ENCODE measurements around the gene UHRF1.
A peak's percentile ranks its signal among the peaks of the same experiment; 100 is the strongest.

The UHRF1 gene

DNA sequence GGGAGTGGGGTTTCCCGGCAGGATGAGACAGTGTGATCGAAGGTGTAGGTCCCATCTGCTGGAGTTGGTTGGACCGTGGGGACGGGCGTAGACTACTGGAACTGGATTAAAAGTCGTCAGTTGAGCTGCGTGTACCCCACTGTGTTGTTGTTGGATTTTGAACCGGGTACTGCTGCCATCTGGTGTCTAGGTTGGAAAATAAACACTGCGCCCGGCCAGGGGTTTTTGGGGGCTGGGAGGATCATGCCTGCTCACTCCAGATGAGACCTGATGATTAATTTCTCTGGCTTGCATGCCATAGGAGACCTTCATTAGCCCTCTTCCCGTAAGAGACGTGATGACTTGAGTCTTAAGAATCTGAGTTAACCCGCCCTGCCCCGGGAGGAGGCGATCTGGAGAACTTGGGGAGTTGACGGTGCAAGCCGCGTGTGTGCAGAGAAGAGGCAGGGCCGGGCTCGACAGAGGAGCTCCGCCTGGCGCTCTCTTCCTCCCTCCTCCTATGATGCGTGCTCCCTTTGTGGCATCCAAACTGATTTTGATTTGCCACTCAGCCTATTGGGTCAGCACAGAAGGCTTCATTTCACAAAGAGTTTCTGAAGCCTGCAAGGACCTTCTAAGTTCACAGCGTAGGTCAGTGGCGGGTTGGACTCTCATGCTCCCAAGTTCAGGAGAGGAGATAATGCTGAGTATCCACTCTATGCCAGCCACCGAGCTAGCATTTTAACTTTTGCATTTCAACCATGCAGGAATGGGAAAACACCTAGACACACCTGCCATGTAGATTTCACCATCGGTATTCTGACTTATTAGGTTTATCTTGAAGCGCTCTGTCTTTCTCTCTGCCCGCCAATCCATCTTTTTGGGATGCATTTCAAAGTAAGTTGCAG is 2.7 kb downstream of the UHRF1 start:
- peak; percentile 60 for TF ChIP-seq CTCF (IDR thresholded peaks at IDR 0.05; ENCODE audit: control insufficient read depth, extremely low read depth, insufficient read depth)
- no peak for DNase-seq (ENCODE audit: low read depth)
- no peak overlapping the region for H3K4me3 ChIP-seq (ENCODE audit: low read depth, low read length)

DNA sequence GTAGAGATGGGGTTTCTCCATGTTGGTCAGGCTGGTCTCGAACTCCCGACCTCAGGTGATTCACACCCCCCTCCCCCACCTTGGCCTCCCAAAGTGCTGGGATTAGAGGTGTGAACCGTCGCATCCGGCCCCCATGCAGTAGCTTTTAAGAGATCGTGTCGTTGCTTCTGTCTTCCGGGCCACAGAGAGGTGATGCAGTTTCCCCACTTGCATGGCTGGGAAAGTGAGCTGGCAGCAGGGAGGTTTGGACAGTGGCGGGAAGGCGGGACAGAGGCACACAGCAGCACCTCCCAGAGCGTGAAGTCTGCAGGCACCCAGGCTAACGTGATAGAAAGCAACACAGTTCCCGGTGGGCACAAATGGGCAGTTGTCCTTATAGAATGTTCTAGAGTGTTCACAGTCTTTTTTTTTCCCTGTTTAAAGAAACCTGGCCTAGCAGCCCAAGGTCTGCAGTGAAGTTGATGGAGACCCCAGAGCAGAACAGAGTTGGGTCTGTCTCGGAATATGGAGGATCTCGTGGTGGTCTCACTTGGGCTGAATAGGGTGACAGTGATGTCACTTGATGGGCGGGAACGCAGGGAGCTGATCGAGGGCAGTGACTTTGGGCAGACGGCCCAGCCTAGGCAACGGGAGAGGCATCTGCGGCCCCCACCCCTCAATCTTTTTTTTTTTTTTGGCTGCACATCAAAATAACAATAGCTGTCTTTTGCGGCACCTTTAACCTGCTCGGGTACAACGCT is 4.9 kb downstream of the UHRF1 start:
- no peak overlapping the region for H3K4me3 ChIP-seq (ENCODE audit: low read depth, low read length)
- no peak for TF ChIP-seq CTCF (IDR thresholded peaks at IDR 0.05; ENCODE audit: control insufficient read depth, extremely low read depth, insufficient read depth)
- no peak for DNase-seq (ENCODE audit: low read depth)

- TF ChIP-seq CTCF (IDR thresholded peaks at IDR 0.05; ENCODE audit: control insufficient read depth, extremely low read depth, insufficient read depth) = no peak
- no peak overlapping the region for H3K4me3 ChIP-seq (ENCODE audit: low read depth, low read length)
- peak; percentile 89 for DNase-seq (ENCODE audit: low read depth)
Measured at GRCh38 chr19:4914736-4915501, 5.6 kb downstream of the UHRF1 start.

DNA sequence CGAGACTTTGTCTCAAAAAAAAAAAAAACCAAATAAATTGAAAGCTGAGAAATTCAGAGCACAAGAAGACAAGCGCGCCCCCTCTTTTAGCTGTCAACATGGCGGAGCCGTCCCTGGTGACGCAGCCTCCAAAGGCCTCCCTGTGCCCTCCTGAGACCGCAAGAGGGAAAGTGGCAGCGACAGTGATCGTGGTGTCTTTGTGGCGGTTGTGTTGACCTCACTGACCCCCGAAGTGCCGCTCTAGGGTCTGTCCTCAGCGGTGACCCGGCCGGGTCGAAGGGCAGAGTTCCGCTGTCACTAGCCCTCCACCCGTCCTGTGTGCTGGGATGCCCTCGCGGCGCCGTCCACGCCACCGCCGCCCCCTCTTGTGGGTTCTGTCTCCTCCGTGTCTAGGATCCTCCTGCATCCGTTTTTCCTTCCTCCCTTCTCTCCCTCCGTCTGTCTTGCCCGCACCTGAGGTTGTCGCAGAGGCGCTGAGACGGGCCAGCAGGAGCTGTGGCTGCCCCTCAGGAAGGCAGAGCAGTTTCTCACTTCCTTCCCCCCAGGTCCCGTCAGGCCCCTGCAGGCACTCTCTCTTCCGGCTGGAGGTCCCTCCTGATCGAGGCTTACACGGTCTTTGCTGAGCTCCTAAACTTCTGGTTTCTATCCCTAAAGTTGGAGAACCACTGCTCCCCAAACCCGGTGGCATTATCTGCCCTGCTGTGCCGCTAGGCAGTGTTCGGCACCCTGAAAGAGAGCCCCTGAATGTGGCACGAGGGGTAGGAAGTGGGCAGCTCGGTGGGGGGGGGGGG is 7.2 kb downstream of the UHRF1 start:
- H3K4me3 ChIP-seq (ENCODE audit: low read depth, low read length) = no peak overlapping the region
- TF ChIP-seq CTCF (IDR thresholded peaks at IDR 0.05; ENCODE audit: control insufficient read depth, extremely low read depth, insufficient read depth) = no peak
- DNase-seq (ENCODE audit: low read depth) = no peak

DNA sequence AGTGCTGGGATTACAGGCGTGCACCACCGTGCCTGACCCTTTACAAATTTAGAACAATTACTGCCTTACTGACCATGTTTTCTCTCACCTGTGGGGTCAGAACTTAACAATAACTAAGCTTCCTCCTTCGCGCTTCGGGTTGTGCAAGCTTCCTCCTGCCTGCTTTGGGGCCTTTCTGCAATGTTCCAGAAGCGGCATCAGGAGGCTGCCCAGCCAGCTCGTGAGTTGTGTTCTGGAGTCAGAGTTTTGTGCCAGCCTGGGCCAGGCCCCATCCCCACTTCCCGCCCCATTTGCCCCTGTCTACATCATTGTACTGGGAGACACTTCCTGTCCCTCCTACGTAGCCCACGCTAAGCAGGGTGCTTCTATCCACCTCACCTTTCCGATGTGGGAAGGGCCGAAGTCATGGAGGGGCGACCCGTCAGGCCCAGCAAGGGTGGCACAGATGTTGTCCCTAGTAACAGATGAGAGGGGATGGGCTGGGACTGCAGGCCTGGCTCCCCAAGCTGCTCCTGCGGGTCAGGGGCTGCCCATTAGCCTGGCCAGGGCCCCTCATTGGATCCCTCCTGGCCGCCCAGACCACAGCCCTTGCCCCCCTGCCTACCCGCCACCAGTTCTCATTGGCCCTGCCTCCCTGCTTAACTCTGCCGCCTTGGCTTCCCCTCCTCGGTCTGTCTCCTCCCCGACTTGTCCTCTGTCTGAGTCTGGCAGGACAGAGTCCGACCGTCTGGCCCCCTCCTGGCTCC is 13.4 kb downstream of the UHRF1 start:
- DNase-seq (ENCODE audit: low read depth) = no peak
- TF ChIP-seq CTCF (IDR thresholded peaks at IDR 0.05; ENCODE audit: control insufficient read depth, extremely low read depth, insufficient read depth) = no peak
- H3K4me3 ChIP-seq (ENCODE audit: low read depth, low read length) = no peak overlapping the region

All from LNCaP clone FGC (cell line).